Activated CD4-positive, CD25-positive, alpha-beta regulatory T cell treated with anti-CD3 and anti-CD28 coated beads, Interleukin-2, amount 50 U/mL, for 16 hours (primary cell): ENCODE results near the gene MXD4.
A peak's percentile ranks its signal among the peaks of the same experiment; 100 is the strongest.

Experiments
- DNase-seq: peaks from one replicate; pipeline ENCODE4 v3.0.0-alpha.2; 2020; ENCODE audit warnings: low read depth, low spot score

MXD4 gene

GRCh38 chr4:2263926-2264321, 2.0 kb upstream of the MXD4 start:
- DNase-seq: no peak

DNA sequence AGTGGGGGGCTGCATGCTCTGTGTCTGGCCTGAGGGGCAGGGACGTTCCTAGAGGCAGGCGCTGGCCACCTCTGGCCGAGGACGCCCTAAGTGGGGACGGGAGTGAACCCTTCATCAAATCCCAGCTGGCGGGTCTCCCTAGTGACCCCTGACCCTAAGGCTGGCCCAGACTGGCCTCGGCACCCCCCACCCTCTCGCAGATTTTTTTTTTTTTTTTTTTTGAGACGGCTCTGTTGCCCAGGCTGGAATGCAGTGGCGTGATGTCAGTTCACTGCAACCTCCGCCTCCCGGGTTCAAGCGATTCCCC, 988 bp upstream of the MXD4 start:
- no peak for DNase-seq

DNA sequence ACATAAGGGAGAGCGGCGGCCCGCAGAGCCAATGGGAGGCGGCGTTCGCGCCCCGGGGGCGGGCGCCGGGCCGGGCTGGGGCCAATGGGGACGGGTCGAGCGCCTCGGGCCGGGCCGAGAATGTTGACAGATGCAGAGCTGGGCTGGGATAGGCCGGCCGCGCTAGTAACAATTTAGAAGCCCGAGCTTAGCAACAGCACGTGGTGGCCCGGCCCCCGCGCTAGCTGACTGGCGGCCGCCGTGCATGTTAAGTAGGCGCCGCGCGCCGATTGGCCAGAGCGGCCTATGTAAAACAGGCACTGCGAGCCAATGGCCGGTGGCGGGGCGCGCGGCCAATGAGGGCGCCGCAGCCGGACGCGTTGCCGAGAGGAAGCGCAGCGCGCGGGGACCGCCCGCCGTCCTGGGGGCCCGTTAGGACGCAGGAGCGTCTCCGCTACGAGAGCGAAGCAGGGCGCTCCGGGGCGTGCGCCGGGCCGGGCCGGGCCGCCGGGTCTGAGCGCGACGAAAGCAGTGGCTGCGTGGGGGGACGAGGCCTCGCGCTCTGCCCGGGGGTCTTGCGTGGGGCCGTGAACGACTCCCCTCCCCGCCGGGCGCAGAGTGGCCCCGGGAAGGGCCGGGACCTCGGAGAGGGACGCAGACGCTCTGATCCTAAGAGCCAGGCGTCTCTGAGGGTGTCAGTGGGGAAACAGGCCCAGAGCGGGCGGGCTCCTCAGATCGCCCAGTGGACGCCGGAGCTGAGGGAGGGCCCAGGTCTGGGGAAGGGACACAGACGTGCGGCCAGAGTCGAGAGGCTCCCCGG, 435 bp upstream of the MXD4 start:
- DNase-seq: peak; percentile 95

- DNase-seq: no peak
Observed at GRCh38 chr4:2261110-2261852, 628 bp downstream of the MXD4 start.

DNA sequence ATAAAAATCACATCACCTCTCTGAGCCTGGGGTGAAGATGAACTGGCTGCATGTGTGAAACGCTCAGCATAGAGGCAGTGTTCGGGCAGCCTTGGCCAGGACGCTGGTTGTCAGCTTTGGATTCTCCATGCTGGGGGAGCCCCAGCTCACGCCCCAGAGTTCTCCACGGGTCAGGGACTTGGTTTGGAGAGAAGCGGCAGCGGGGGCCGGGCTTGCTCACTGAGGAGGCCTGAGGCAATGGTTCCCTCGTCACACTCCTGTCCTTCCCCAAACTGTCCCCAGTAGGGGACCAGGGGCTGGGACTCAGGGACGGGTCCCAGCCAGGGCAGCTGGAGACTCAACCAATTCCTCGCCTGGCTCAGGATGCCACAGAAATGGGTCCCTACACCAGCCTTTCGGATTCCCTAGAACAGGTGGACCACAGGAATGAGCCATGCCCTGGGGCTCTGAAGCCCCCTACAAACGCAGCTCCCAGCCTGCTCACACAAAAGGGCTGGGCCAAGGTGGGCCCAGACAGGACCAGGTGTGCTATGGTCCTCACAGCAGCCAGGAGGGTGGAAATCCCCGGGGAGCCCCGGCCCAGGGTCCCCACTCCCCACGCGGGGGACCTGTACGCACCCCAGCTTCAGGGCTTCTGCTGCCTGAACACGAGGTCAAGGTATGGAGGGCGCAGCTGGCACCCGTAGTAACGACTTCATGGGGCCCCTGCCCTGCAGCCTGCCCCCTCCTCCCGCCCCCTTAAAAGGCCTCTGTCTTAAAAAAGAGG, 1.4 kb downstream of the MXD4 start:
- no peak for DNase-seq

GRCh38 chr4:2259541-2260343, 2.2 kb downstream of the MXD4 start:
- DNase-seq: no peak

DNA sequence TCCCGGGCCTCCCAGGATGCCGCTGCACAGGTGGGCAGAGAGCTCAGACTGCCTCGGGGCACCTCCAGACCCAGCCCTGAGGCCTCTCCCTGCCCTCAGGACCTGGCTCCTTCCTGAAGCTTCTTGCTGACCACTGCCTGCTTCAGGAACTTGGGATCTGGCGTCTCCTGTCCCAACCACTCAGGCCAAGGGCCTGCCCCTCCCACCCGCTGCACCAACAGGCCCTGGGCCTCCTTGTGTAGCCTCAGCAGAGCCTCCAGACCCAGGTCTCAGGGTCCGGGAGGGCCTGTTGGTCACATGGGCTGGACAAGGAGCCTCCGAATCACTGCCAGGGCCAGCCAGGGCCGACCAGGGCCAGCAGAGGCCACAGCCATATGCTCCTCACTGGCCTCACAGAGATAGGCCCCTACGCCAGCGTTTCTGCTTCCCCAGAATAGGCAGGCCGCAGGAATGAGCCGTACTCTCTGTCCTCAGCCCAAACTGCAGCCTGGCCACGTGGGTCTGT, 2.8 kb downstream of the MXD4 start:
- DNase-seq: no peak

DNA sequence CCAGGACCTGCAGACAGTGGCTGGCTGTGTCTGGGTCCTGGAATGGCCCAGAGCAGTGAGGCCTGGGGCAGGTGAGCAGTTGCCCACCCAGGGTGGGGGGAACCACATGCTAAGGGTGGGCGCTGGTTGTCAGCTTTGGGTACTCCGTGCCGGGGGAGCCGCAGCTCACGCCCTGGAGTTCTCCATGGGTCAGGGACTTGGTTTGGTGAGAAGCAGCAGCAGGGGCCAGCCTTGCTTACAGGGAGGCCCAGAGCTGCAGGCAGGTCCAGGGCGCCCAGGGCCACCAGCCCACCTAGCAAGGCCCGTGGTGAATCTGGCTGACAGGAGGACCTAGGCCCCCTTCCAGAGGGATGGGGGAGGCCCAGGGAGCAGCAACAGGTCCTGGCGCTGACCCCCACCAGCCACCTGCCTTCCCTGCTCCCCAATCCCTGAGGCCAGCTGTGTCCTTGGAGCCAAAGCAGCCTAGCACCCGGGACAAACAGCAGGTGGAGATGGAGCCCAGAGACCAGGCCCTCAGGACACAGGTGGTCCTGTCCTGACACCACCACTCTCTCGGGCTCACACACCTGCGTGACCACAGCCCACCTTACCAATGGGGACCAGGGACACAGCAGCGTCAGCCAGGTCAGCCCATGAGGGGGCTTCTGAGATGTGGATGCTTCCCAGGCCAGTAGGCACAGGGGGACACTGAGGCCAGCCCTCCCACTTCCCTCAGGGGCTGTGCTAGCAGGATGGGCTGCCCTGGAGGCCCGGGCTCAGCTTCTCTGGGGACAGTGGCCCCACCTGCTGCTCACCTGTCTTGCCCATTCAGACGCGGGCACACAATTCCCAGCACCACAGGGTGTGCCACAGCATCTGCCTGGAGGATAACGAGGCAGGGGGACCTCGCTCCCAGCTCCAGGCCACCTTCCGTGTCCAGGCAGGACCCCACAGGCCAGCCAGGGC, 3.5 kb downstream of the MXD4 start:
- no peak for DNase-seq

- no peak for DNase-seq
Observed at GRCh38 chr4:2257361-2258081, 4.4 kb downstream of the MXD4 start.

DNA sequence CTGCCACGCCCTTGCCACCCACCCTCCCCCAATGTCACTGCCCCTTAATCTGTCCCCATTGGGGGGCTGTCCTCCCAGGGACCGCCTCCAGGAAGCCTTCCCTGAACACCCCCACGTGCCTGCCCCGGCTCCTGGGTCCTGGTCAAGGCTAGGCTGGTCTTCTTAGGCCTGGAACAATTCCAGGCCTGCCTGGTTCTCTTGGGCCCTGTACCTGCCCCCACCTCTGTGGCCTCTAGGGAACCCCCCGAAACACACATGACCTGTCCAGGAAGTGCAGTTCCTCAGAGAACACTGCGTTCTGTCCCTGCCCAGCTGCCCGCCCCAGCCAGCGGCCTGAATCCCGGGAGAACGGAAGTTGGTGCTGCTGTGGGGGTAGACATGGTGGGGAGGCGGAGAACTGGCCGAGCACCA, 5.1 kb downstream of the MXD4 start:
- DNase-seq: no peak

GRCh38 chr4:2256156-2256731, 5.7 kb downstream of the MXD4 start:
- DNase-seq: no peak

GRCh38 chr4:2255501-2256155, 6.3 kb downstream of the MXD4 start:
- DNase-seq: no peak

GRCh38 chr4:2254665-2255500, 7.0 kb downstream of the MXD4 start:
- DNase-seq: no peak

DNA sequence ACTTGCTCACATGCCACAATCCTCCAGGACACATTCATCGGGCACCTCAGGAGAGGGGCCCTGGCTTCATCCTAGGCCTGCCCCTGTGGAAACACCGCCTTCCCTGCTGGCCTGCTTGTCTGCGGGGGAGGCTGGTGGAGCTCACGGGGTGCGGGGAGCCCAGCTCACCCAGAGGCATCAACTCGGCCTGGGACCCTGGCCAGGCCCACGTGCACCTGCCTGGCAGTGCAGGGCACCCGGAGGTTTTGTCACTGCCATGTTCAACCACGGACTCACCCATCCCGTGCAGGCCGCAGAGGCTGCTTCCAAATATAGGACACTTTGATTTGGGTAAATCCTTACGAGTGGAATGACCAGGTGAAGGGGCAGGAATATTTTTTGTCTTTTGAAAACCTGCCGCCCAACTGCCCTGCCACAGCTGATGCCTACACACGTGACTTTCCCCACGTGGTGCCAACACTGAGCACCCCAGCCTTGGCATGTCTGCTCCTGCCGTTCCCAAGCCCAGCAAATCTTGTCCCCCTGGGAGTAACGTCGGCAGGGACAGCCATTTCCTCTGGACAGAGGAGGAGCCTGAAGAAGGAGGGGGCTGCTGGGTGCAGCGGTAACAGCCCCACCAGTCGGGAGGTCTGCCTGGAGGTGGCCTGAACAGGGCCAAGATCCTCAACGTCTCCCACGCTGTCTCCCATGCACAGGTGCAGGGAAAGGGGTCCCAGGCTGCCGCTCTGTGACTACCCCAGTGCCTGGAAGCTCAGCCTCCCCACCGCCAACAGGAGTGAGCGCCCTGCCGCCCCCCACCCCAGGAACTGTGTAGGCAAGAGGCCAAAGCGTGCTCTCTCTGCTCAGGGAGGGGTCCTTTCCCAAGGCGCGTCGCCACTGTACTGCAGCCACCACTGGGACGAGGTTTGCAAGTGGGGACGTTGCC, 8.5 kb downstream of the MXD4 start:
- no peak for DNase-seq

- no peak for DNase-seq
Observed at GRCh38 chr4:2252530-2253091, 9.3 kb downstream of the MXD4 start.

DNA sequence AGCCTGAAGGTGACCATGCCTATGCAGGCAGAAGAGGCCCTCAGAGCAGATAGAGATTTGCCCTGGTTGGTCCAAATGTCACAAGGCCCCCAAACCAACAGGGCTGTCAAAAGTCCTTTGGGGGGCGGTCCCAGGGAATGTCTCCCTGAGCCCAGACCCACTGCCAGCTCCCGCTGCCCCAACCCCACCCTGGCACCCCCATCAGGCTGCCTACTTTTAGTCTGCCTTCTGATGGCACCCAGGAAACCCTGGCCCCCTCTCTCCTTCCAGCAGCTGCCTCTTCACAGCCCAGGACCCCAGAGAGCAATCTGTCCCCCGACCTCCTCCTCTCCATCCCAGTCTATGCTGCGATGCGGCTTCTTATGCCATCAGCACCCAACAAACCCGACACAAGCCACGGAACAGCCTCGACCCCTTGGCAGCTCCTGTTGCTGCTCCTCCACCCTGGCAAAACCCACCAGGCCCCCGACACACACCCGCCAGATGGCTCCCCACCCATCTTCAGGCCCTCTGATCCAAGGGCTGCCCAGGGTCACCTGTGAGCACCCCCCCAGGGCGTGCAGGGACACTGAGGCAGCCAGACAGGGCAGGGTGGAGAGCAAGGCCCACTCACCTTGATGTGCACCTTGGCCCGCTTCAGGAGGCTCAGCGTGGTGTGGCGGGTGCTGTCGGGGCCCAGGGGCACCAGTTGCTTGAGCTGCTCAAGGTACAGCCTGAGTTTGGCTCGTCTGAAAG, 9.9 kb downstream of the MXD4 start:
- no peak for DNase-seq
